Upper lobe of right lung (tissue), 1 donor: ENCODE results near the gene ANAPC15. TPM values are rescaled to one million over a fixed set of nuclear protein-coding genes. Genes with fewer than 3 reads are reported as not detected.
"Not testable (repeated sequence)": the region's sequence is repeated elsewhere in the genome, so short reads cannot be mapped to it uniquely, and the experiment has no call there.

ENCODE experiments used
- ATAC-seq: fragments of 200-7000 bp; cut with Tn5 transposase; one replicate; pipeline ENCODE4 v1.9.1; 2020; ENCODE audit warnings: mild to moderate bottlenecking, moderate library complexity
- DNase-seq: peaks from one replicate; pipeline ENCODE4 v3.0.0-alpha.2; 2020
- H3K27ac ChIP-seq: fragments of 200-600 bp; one replicate; pipeline ENCODE4 v1.8.0; 2022
- H3K27me3 ChIP-seq: fragments of 200-600 bp; one replicate; pipeline ENCODE4 v1.8.0; 2022; ENCODE audit warnings: mild to moderate bottlenecking
- H3K36me3 ChIP-seq: fragments of 200-600 bp; one replicate; pipeline ENCODE4 v1.8.0; 2022
- H3K4me1 ChIP-seq: fragments of 200-600 bp; one replicate; pipeline ENCODE4 v1.8.0; 2022
- H3K4me3 ChIP-seq: fragments of 200-600 bp; one replicate; pipeline ENCODE4 v1.8.0; 2022; ENCODE audit warnings: mild to moderate bottlenecking
- H3K9me3 ChIP-seq: fragments of 200-600 bp; one replicate; pipeline ENCODE4 v1.8.0; 2022
- CTCF ChIP-seq: fragments of 200-600 bp; IDR thresholded peaks from one replicate; pipeline ENCODE4 v1.8.0; 2022; ENCODE audit warnings: antibody characterized with exemption
- intact Hi-C: fragments of 100-400 bp; cut with DNase I; formaldehyde crosslinking; loops from one replicate; pipeline ENCODE4 v1.11.0; 2022
- total RNA-seq: library from RNA; stranded (reverse); fragmentation: NEBNext Ultra II Directional; extraction: Animal tissue kit (Norgen Biotek cat#: 25700); gene quantifications from one replicate; pipeline ENCODE4 v1.2.1, GENCODE V29; 2021
- donor health status: DM: no; HTN: yes; CAD: no; lungs with severe emphysema.

ANAPC15 gene
- total RNA-seq, 1 donor from 2014 or later: 25.2 TPM

- Histone ChIP-seq H3K4me3 (no peak overlapping the region), H3K27me3 (no peaks in the 10 kb centered on the region), H3K9me3 (no peaks in the 10 kb centered on the region), H3K36me3 (no peaks in the 10 kb centered on the region), H3K27ac (no peak overlapping the region), H3K4me1 (no peaks in the 10 kb centered on the region)
- ATAC-seq: no peak
- no peak for DNase-seq
- TF ChIP-seq CTCF: no peak
- intact Hi-C loops: no loop called here
These were observed 27.0 kb upstream of the ANAPC15 start for GRCh38 chr11:72139500-72139899.

GRCh38 chr11:72138821-72139390 lies 26.4 kb upstream of the ANAPC15 start:
- Histone ChIP-seq H3K36me3 (no peaks in the 10 kb centered on the region), H3K4me3 (no peak overlapping the region), H3K9me3 (no peaks in the 10 kb centered on the region), H3K27ac (no peak overlapping the region), H3K27me3 (no peaks in the 10 kb centered on the region), H3K4me1 (no peaks in the 10 kb centered on the region)
- no peak for TF ChIP-seq CTCF
- DNase-seq (no peak), ATAC-seq (peak; percentile 4)
- intact Hi-C loops: no loop called here

GRCh38 chr11:72136684-72137262 lies 24.3 kb upstream of the ANAPC15 start:
- ATAC-seq: peak; percentile 17
- DNase-seq: no peak
- TF ChIP-seq CTCF: no peak
- Histone ChIP-seq H3K9me3 (no peaks in the 10 kb centered on the region), H3K4me3 (no peak overlapping the region), H3K27ac (no peak overlapping the region), H3K4me1 (no peaks in the 10 kb centered on the region), H3K36me3 (no peaks in the 10 kb centered on the region), H3K27me3 (peaks cover 4% of the 10 kb centered on the region)
- intact Hi-C loops: no loop called here

- Histone ChIP-seq H3K27me3 (peaks cover 4% of the 10 kb centered on the region), H3K4me1 (no peaks in the 10 kb centered on the region), H3K27ac (no peak overlapping the region), H3K4me3 (no peak overlapping the region), H3K9me3 (no peaks in the 10 kb centered on the region), H3K36me3 (no peaks in the 10 kb centered on the region)
- no peak for ATAC-seq
- intact Hi-C loops: no loop called here
- no peak for DNase-seq
- no peak for TF ChIP-seq CTCF
These were observed 23.6 kb upstream of the ANAPC15 start for GRCh38 chr11:72135891-72136683.

GRCh38 chr11:72135473-72135872 lies 23.0 kb upstream of the ANAPC15 start, which contains the start of gene FOLR3:
Gene FOLR3 (plus strand): TSS chr11:72135725. CDS start chr11:72135953, 228 bp downstream.
- DNase-seq, H3K27ac ChIP-seq: not testable (repeated sequence)
- peak; percentile 81 for ATAC-seq

GRCh38 chr11:72132646-72133045 lies 20.2 kb upstream of the ANAPC15 start:
- Histone ChIP-seq H3K9me3 (no peaks in the 10 kb centered on the region), H3K36me3 (no peaks in the 10 kb centered on the region), H3K27ac (no peak overlapping the region), H3K4me3 (no peak overlapping the region), H3K4me1 (no peaks in the 10 kb centered on the region), H3K27me3 (peaks cover 4% of the 10 kb centered on the region)
- ATAC-seq: no peak
- TF ChIP-seq CTCF: no peak
- no peak for DNase-seq
- intact Hi-C loops: no loop called here

More at GRCh38 chr11:72135473-72135872, 23.0 kb upstream of the ANAPC15 start, which contains the start of gene FOLR3:
- H3K4me1 ChIP-seq, H3K27me3 ChIP-seq, H3K36me3 ChIP-seq, intact Hi-C loops, H3K9me3 ChIP-seq, H3K4me3 ChIP-seq: not testable (repeated sequence)
